Motor neuron (in vitro differentiated cells): ENCODE data around the gene LAIR2. TPM values are rescaled to one million over a fixed set of nuclear protein-coding genes. Genes with fewer than 3 reads are reported as not detected.

Experiments
- ATAC-seq, 8 experiments: fragments of 200-7000 bp; cut with Tn5 transposase; replicated peaks in 6 of 8; 2 replicates each; pipeline ENCODE4 v1.8.0; 2021; ENCODE audit warnings: mild to moderate bottlenecking in 8 of 8, moderate library complexity in 8 of 8
- H3K27ac ChIP-seq, 2 donors: fragments of 250-450 bp; sonication (Bioruptor Pico); 2 replicates each; pipeline ENCODE4 v1.9.0; 2021; ENCODE audit warnings: antibody characterized with exemption in 2 of 2, mild to moderate bottlenecking in 2 of 2, moderate library complexity in 1 of 2
- H3K4me1 ChIP-seq, 2 donors: fragments of 250-450 bp; sonication (Bioruptor Pico); replicated peaks in 1 of 2; 2 replicates each; pipeline ENCODE4 v1.6.1; 2021; ENCODE audit warnings: antibody characterized with exemption in 2 of 2, mild to moderate bottlenecking in 2 of 2, moderate library complexity in 1 of 2
- H3K4me3 ChIP-seq, 5 donors: fragments of 250-450 bp; sonication (Bioruptor Pico); 2 replicates each; pipeline ENCODE4 v1.9.0; 2021; ENCODE audit warnings: antibody characterized with exemption in 5 of 5, mild to moderate bottlenecking in 5 of 5, moderate library complexity in 4 of 5
- WGBS, 10 experiments: fragments of 450-650 bp; shearing (Covaris generic); methylation state at CpG; one replicate each; pipeline ENCODE4 v1.0.0; 2022; 5-methylcytosine and 5-hydroxymethylcytosine counted together
- in situ Hi-C, 9 experiments: fragments of 400-800 bp; cut with MboI; loops; one replicate each; pipeline ENCODE4 v1.15.0; 2021; ENCODE audit warnings: low sequenced_read_pairs in 9 of 9, low pct_unique_long_range_greater_than_20kb in 2 of 9; ENCODE audit not compliant: unreplicated experiment in 9 of 9
- total RNA-seq, 8 experiments: library from RNA; unstranded; fragments of 300-600 nt; gene quantifications; 2 replicates each; pipeline versions ENCODE4 v1.2.3 to v1.2.4, GENCODE V29; 2022

Gene LAIR2
- total RNA-seq = not detected

DNA sequence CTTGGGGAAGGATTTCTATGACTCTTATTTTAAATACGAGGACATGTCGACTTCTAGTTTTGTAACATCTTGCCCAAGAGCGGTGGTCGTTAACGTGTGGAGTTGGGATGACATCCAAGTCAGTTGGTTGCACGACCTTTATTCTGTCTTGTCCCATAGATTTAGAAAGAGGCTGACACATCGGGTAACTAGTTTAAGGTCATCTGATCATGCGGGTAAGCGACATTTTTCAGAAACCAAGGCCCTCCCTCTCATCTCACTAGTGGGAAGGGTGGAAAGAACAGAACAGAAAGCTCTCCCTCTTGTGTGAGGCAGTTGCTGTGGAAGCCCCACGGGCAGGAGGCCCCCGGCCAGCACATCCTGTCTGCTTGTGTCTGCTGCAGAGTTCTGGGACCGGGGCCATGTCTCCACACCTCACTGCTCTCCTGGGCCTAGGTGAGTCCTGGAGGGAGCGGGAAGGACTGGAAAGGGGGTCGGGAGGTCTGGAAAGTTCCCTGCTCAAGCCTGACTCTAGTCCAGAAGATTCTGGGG, at the start of gene LAIR2:
TSS of gene LAIR2 (plus strand) at position 314 of the 531 bp plus-strand sequence. CDS start at position 402, 88 bp downstream.
- no peak within 1 kb of the TSS for H3K4me3 ChIP-seq
- WGBS, 10 experiments = 41 to 81% (median 60%) methylated on average over 2 to 9 of the region's 14 CpGs; no CpG with 5 or more reads in 2 of the 10 experiments

DNA sequence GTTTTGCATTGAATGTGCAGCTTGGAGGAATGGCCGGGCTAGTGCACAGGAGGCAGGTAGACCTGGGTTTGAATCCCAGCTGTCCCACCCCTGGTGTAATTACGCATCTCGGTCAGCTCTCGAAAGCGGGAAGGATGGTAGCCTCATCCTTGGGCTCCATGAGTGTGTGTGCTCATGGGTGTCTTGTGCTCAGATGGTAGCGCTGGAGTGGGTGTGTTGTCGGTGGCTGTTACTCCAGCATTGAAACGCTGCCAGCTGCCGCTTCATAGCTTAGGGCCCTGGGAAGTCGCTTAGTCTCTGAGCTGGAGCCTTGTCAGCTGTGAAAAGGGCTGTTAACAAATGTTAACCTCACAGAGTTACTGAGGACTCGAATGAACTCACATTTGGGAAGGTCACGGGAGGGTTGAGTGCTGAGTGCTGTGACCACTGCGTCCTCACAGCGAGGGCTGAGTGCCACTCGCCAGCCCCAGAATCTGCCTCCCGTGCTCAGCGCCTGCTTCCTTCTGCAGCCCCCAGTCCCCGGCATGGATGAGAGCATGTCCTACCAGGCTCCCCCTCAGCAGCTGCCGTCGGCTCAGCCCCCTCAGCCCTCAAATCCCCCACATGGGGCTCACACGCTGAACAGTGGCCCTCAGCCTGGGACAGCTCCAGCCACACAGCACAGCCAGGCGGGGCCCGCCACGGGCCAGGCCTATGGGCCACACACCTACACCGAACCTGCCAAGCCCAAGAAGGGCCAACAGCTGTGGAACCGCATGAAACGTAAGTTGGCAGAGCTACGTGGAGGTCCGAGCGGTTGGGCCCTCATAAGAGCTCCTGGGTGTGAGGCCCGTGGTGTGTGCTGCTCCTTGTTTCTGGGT, 48.5 kb upstream of the LAIR2 start:
- no peak for ATAC-seq
- WGBS, 10 experiments = 60 to 100% (median 94%) methylated on average over 2 to 7 of the region's 31 CpGs; no CpG with 5 or more reads in 2 of the 10 experiments
- Histone ChIP-seq H3K4me1 (peaks cover 5 to 13% of the 10 kb centered on the region in 2 donors), H3K27ac (no peak overlapping the region), H3K4me3 (no peak overlapping the region)
- in situ Hi-C loops = no loop called here

More for the DNA sequence above, at the start of gene LAIR2:
- no peaks in the 10 kb centered on the region for H3K4me1 ChIP-seq
- no peak for ATAC-seq
- no peak within 1 kb of the TSS for H3K27ac ChIP-seq
- in situ Hi-C loops = no loop called here

- peak in 1 of 8 experiments; percentile 7 for ATAC-seq
- in situ Hi-C loops = no loop called here
- WGBS, 10 experiments = 90 to 100% (median 100%) methylated on average over 2 to 6 of the region's 33 CpGs; no CpG with 5 or more reads in 5 of the 10 experiments
Observed at GRCh38 chr19:54454781-54455675, 47.6 kb upstream of the LAIR2 start.

DNA sequence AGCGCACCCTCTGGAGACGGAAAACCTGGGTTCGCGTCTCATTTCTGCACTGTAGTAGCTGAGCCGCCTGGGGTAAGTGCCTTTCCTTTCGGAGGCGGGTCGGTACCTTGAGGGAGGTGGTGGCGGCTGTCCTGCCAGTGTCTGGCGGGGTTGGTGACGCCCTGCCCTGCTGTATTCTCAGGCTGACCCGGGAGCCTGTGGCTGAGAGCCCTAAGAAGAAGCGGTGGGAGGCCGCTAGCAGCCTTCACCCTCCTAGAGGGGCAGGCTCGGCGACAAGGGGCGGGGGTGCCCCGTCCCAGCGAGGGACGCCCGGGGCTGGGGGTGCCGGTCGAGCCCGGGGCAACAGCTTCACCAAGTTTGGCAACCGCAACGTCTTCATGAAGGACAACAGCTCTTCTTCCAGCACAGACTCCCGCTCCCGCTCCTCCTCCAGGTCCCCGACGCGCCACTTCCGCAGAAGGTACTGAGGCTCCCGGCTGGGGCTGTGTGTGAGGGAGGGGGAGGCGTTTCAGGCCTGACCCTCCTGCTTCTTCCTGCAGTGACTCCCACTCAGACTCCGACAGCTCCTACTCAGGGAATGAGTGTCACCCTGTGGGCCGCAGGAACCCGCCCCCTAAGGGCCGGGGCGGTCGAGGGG, 46.7 kb upstream of the LAIR2 start:
- 83 to 100% (median 90%) methylated on average over 7 to 9 of the region's 40 CpGs; no CpG with 5 or more reads in 7 of the 10 experiments for WGBS, 10 experiments
- no peak overlapping the region for H3K4me3 ChIP-seq
- in situ Hi-C loops = no loop called here
- peaks cover under 1 to 4% of the 10 kb centered on the region in 2 donors for H3K4me1 ChIP-seq
- H3K27ac ChIP-seq = no peak overlapping the region
- peak in 1 of 8 experiments; percentile 3 for ATAC-seq

More at GRCh38 chr19:54454781-54455675, 47.6 kb upstream of the LAIR2 start:
- Histone ChIP-seq H3K4me3 (no peak overlapping the region), H3K4me1 (peaks cover 5 to 13% of the 10 kb centered on the region in 2 donors), H3K27ac (no peak overlapping the region)

DNA sequence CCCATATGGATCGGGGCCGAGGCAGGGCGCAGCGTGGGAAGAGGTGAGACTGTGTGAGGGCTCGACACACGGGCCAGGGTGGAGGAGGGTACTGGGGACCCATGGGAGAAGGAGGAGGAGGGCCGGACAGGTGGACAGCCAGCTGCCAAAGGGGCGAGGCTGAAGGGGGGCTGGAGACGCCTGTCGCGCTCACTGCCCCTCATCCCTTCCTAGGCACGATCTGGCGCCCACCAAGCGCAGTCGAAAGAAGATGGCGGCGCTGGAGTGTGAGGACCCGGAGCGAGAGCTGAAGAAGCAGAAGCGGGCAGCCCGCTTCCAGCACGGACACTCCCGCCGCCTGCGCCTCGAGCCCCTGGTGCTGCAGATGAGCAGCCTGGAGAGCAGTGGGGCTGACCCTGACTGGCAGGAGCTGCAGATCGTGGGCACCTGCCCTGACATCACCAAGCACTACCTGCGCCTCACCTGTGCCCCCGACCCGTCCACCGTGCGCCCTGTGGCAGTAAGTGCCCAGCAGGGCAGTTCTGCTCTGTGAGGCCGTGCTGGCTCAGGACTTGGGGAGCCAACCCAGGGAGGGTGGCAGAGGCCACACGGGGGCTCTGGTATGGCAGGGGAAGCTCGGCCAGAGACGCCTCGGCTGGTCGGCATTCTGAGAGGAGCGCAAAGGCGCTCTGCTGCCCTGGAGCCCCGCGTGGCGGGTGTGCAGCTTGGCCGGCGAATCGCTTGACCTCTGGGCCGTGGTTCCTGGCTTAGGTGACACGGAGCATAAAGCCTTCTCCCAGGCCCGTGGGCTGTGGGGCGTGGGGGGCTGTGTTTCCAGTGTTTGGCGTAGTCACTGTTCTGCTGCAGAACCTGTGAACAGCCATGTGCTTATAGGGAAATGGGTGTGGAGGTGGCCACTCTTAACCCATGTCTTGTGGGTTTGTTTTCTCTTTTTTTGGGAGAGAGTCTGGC, 45.9 kb upstream of the LAIR2 start:
- Histone ChIP-seq H3K4me3 (no peak overlapping the region), H3K27ac (no peak overlapping the region), H3K4me1 (no peaks in the 10 kb centered on the region)
- in situ Hi-C loops = no loop called here
- peak in 2 of 8 experiments; percentile 8 to 11 for ATAC-seq
- 94 to 100% (median 97%) methylated on average over 4 to 18 of the region's 51 CpGs; no CpG with 5 or more reads in 4 of the 10 experiments for WGBS, 10 experiments

DNA sequence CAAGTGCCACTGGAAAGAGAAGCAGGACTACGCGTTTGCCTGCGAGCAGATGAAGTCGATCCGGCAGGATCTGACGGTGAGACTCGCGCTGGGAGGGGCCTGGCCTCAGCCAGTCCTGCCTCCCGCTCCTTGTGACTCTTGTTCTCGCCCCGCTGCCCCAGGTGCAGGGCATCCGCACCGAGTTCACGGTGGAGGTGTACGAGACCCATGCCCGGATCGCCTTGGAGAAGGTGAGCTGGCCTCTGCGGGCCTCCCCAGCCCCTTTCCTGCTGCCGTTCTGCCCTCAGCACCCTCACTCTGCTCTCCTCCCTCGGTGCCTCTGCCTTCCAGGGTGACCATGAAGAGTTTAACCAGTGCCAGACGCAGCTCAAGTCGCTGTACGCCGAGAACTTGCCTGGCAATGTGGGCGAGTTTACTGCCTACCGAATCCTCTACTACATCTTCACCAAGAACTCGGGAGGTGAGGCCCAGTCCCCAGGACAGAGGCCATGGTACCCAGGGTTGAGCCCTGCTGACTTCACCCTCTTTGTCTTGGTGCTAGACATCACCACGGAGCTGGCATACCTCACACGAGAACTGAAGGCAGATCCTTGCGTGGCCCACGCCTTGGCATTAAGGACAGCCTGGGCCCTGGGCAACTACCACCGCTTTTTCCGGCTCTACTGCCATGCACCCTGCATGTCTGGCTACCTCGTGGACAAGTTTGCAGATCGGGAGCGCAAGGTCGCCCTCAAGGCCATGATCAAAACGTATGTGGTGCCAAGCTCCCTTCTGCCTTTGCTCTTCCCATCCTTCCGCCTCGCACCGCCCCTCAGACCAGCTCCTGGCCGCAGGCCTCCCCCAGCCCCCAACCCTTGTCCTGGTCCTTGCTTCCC, 44.6 kb upstream of the LAIR2 start:
- Histone ChIP-seq H3K27ac (no peak overlapping the region), H3K4me3 (no peak overlapping the region), H3K4me1 (peaks cover 8 to 10% of the 10 kb centered on the region in 2 donors)
- ATAC-seq = no peak
- in situ Hi-C loops = no loop called here
- whole genome bisulfite sequencing, 10 experiments = 87 to 100% (median 94%) methylated on average over 2 to 19 of the region's 42 CpGs; no CpG with 5 or more reads in 2 of the 10 experiments

- Histone ChIP-seq H3K27ac (no peak overlapping the region), H3K4me1 (peaks cover 8 to 10% of the 10 kb centered on the region in 2 donors), H3K4me3 (no peak overlapping the region)
- 87 to 100% (median 100%) methylated on average over 1 to 6 of the region's 11 CpGs; no CpG with 5 or more reads in 4 of the 10 experiments for WGBS, 10 experiments
- ATAC-seq = no peak
- in situ Hi-C loops = no loop called here
Observed at GRCh38 chr19:54458648-54459281, 43.9 kb upstream of the LAIR2 start.

- in situ Hi-C loops = no loop called here
- Histone ChIP-seq H3K4me3 (no peak overlapping the region), H3K27ac (no peak overlapping the region), H3K4me1 (peaks cover 8 to 10% of the 10 kb centered on the region in 2 donors)
- ATAC-seq = no peak
- 45 to 100% (median 95%) methylated on average over 1 to 5 of the region's 16 CpGs; no CpG with 5 or more reads in 3 of the 10 experiments for WGBS, 10 experiments
Observed at GRCh38 chr19:54459282-54460229, 43.1 kb upstream of the LAIR2 start.

- Histone ChIP-seq H3K27ac (no peak overlapping the region), H3K4me1 (peaks cover 10 to 11% of the 10 kb centered on the region in 2 donors), H3K4me3 (no peak overlapping the region)
- ATAC-seq = no peak
- in situ Hi-C loops = no loop called here
- WGBS, 10 experiments = 100% methylated on average over 2 to 3 of the region's 39 CpGs; no CpG with 5 or more reads in 8 of the 10 experiments
Observed at GRCh38 chr19:54460230-54461005, 42.2 kb upstream of the LAIR2 start.
